Astrocyte (in vitro differentiated cells and primary cell): ENCODE data around the gene ZBTB46.

Experiments
- EZH2 ChIP-seq: IDR thresholded peaks from 2 replicates; pipeline ENCODE4 v1.6.1; 2012; ENCODE audit warnings: mild to moderate bottlenecking, low read length, inconsistent platforms; ENCODE audit not compliant: insufficient read depth
- TF ChIP-seq, protein P1 (sequence below): IDR thresholded peaks from 2 replicates; pipeline ENCODE4 v1.5.1; 2011; ENCODE audit warnings: low read depth, mild to moderate bottlenecking, inconsistent platforms, low read length, moderate library complexity; ENCODE audit not compliant: insufficient read depth

DNA sequence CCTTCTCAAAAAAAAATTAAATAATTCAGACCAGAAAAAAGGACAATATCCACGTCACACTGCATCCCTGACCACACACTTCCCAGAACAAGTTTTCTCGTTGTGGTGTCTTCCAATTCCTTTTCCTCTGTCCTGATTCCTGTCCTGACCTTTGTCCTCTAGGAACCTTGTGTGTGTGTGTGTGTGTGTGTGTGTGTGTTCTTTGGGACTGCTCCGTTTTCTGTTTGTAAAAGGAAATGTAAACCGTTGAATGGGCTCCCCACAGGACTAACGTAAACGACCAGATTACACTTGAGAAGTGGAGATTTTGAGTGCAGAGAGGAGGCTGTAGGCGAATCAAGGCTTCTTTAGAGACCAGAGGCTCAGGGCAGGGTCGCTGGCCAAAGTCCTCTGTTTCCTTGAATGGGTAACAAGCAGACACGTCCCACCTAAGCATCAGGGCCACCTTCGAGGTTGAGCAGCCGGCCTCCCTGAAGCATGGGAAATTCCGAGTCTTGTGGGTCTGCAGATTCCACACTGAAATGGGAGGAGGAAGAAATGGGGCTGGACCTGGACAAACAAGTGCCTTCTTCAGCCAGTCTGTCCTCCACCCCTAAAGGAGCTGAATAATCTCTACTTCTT, 7.3 kb downstream of the ZBTB46 start:
- TF ChIP-seq, protein P1, sequence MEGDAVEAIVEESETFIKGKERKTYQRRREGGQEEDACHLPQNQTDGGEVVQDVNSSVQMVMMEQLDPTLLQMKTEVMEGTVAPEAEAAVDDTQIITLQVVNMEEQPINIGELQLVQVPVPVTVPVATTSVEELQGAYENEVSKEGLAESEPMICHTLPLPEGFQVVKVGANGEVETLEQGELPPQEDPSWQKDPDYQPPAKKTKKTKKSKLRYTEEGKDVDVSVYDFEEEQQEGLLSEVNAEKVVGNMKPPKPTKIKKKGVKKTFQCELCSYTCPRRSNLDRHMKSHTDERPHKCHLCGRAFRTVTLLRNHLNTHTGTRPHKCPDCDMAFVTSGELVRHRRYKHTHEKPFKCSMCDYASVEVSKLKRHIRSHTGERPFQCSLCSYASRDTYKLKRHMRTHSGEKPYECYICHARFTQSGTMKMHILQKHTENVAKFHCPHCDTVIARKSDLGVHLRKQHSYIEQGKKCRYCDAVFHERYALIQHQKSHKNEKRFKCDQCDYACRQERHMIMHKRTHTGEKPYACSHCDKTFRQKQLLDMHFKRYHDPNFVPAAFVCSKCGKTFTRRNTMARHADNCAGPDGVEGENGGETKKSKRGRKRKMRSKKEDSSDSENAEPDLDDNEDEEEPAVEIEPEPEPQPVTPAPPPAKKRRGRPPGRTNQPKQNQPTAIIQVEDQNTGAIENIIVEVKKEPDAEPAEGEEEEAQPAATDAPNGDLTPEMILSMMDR, result no peak
- no peak for TF ChIP-seq EZH2
